ENCODE results near the gene RPL18.

The RPL18 gene

GRCh38 chr19:48618916-48619691 is at the start of gene RPL18, which contains the start of gene SPHK2:
Gene RPL18 (minus strand): TSS chr19:48619178. CDS start chr19:48619143, 35 bp downstream.
Gene SPHK2 (plus strand): TSS chr19:48619506. CDS start chr19:48620515, 1,009 bp downstream.
- peaks cover 27% of the 10 kb centered on the region for H3K4me1 ChIP-seq (ENCODE audit: low read depth, poor library complexity, severe bottlenecking)
- H3K27ac ChIP-seq: peak within 1 kb of the TSS; percentile 66
- H3K79me2 ChIP-seq (ENCODE audit: insufficient read depth, low read depth): peaks cover 35% of the 10 kb centered on the region
- no peaks in the 10 kb centered on the region for H3K27me3 ChIP-seq (ENCODE audit: insufficient read depth, low read depth)
- peak within 1 kb of the TSS; percentile 94 for H3K9ac ChIP-seq
- H2AFZ ChIP-seq (ENCODE audit: low read depth): peak within 1 kb of the TSS; percentile 65
- H3K36me3 ChIP-seq (ENCODE audit: insufficient read depth): peaks cover 10% of the 10 kb centered on the region; the same call in 1 of the 2 replicates
- H3K4me3 ChIP-seq (IDR thresholded peaks at IDR 0.05; ENCODE audit: insufficient read depth, low read depth, low read length): peak within 1 kb of the TSS; percentile 9
- H4K20me1 ChIP-seq (ENCODE audit: insufficient read depth): peaks cover 26% of the 10 kb centered on the region
- TF ChIP-seq, protein P1, sequence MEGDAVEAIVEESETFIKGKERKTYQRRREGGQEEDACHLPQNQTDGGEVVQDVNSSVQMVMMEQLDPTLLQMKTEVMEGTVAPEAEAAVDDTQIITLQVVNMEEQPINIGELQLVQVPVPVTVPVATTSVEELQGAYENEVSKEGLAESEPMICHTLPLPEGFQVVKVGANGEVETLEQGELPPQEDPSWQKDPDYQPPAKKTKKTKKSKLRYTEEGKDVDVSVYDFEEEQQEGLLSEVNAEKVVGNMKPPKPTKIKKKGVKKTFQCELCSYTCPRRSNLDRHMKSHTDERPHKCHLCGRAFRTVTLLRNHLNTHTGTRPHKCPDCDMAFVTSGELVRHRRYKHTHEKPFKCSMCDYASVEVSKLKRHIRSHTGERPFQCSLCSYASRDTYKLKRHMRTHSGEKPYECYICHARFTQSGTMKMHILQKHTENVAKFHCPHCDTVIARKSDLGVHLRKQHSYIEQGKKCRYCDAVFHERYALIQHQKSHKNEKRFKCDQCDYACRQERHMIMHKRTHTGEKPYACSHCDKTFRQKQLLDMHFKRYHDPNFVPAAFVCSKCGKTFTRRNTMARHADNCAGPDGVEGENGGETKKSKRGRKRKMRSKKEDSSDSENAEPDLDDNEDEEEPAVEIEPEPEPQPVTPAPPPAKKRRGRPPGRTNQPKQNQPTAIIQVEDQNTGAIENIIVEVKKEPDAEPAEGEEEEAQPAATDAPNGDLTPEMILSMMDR (conservative IDR thresholded peaks at IDR 0.05; ENCODE audit: low read depth, low read length): no peak; the same call in 1 of the 2 replicates
- H3K4me2 ChIP-seq: peak within 1 kb of the TSS; percentile 63

DNA sequence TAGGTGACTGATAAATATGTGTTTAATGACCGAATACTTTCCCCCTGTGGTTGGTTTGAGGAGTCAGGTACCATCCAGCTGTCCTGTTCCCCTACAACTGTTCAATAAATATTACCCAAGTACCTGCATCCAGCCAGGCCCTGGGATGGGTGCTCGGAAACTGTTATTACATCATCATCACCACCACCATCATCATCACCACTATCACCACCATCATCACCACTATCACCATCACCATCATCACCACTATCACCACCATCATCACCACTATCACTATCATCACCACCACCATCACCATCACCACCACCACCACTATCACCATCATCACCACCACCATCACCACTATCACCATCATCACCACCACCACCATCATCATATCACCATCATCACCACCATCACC is 49.8 kb upstream of the RPL18 start:
- H3K4me2 ChIP-seq: no peak overlapping the region
- TF ChIP-seq, protein P1 (conservative IDR thresholded peaks at IDR 0.05; ENCODE audit: low read depth, low read length): no peak
- H3K27ac ChIP-seq: no peak overlapping the region
- H4K20me1 ChIP-seq (ENCODE audit: insufficient read depth): no peaks in the 10 kb centered on the region
- H3K27me3 ChIP-seq (ENCODE audit: insufficient read depth, low read depth): no peaks in the 10 kb centered on the region; the same call in 1 of the 2 replicates
- no peaks in the 10 kb centered on the region for H3K4me1 ChIP-seq (ENCODE audit: low read depth, poor library complexity, severe bottlenecking)
- H3K79me2 ChIP-seq (ENCODE audit: insufficient read depth, low read depth): no peaks in the 10 kb centered on the region
- no peaks in the 10 kb centered on the region for H3K36me3 ChIP-seq (ENCODE audit: insufficient read depth)
- H3K9ac ChIP-seq: no peak overlapping the region
- H2AFZ ChIP-seq (ENCODE audit: low read depth): no peak overlapping the region
- H3K4me3 ChIP-seq (IDR thresholded peaks at IDR 0.05; ENCODE audit: insufficient read depth, low read depth, low read length): no peak overlapping the region

GRCh38 chr19:48668332-48668731 is 49.4 kb upstream of the RPL18 start:
- TF ChIP-seq, protein P1 (conservative IDR thresholded peaks at IDR 0.05; ENCODE audit: low read depth, low read length): no peak
- H4K20me1 ChIP-seq (ENCODE audit: insufficient read depth): no peaks in the 10 kb centered on the region
- H3K4me3 ChIP-seq (IDR thresholded peaks at IDR 0.05; ENCODE audit: insufficient read depth, low read depth, low read length): no peak overlapping the region
- no peak overlapping the region for H3K27ac ChIP-seq
- H3K4me1 ChIP-seq (ENCODE audit: low read depth, poor library complexity, severe bottlenecking): no peaks in the 10 kb centered on the region
- no peak overlapping the region for H2AFZ ChIP-seq (ENCODE audit: low read depth)
- no peaks in the 10 kb centered on the region for H3K36me3 ChIP-seq (ENCODE audit: insufficient read depth)
- H3K27me3 ChIP-seq (ENCODE audit: insufficient read depth, low read depth): peaks cover 2% of the 10 kb centered on the region; the same call in 1 of the 2 replicates
- no peak overlapping the region for H3K9ac ChIP-seq
- no peaks in the 10 kb centered on the region for H3K79me2 ChIP-seq (ENCODE audit: insufficient read depth, low read depth)
- no peak overlapping the region for H3K4me2 ChIP-seq

- peaks cover 2% of the 10 kb centered on the region; the same call in 1 of the 2 replicates for H3K27me3 ChIP-seq (ENCODE audit: insufficient read depth, low read depth)
- no peak overlapping the region for H2AFZ ChIP-seq (ENCODE audit: low read depth)
- H3K27ac ChIP-seq: no peak overlapping the region
- TF ChIP-seq, protein P1 (conservative IDR thresholded peaks at IDR 0.05; ENCODE audit: low read depth, low read length): no peak
- H4K20me1 ChIP-seq (ENCODE audit: insufficient read depth): no peaks in the 10 kb centered on the region
- no peak overlapping the region for H3K4me3 ChIP-seq (IDR thresholded peaks at IDR 0.05; ENCODE audit: insufficient read depth, low read depth, low read length)
- H3K79me2 ChIP-seq (ENCODE audit: insufficient read depth, low read depth): no peaks in the 10 kb centered on the region
- H3K4me2 ChIP-seq: no peak overlapping the region
- no peak overlapping the region for H3K9ac ChIP-seq
- no peaks in the 10 kb centered on the region for H3K36me3 ChIP-seq (ENCODE audit: insufficient read depth)
- peaks cover 7% of the 10 kb centered on the region for H3K4me1 ChIP-seq (ENCODE audit: low read depth, poor library complexity, severe bottlenecking)
Measured at GRCh38 chr19:48665786-48666185, 46.8 kb upstream of the RPL18 start.
